HG03342 (cell line): Measurements from ENCODE around the gene FDX1.
"Not testable (repeated sequence)": the region's sequence is repeated elsewhere in the genome, so short reads cannot be mapped to it uniquely, and the experiment has no call there.

ENCODE experiments used
- ATAC-seq: cut with Tn5 transposase; IDR thresholded peaks from one replicate; pipeline ENCODE4 v1.9.1; 2021; ENCODE audit warnings: mild to moderate bottlenecking, moderate library complexity; ENCODE audit not compliant: unreplicated experiment

The FDX1 gene, protein sequence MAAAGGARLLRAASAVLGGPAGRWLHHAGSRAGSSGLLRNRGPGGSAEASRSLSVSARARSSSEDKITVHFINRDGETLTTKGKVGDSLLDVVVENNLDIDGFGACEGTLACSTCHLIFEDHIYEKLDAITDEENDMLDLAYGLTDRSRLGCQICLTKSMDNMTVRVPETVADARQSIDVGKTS

DNA sequence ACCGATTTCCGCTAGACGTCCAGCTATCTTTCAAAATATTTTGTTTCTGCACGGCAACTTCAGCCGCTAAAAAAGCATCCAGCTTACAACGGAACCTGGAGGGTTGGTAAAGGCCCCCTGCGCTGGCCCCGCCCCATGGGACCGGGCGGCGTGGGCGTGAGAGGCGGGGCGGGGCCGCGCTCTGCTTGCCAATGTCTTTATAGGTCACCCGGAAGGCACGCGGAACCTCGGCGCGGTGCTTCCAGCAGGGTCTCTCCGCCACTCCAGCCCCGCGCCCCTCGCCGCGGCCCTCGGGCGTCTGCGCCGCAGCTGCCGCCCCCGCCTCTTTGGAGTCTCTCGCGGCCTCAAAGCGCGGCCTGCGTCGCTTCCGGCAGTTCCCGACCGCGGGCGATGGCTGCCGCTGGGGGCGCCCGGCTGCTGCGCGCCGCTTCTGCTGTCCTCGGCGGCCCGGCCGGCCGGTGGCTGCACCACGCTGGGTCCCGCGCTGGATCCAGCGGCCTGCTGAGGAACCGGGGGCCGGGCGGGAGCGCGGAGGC lies at the start of gene FDX1:
TSS of gene FDX1 (plus strand) at position 218 of the 536 bp plus-strand sequence. CDS start at position 391, 173 bp downstream.
- ATAC-seq = peak; percentile 84

DNA sequence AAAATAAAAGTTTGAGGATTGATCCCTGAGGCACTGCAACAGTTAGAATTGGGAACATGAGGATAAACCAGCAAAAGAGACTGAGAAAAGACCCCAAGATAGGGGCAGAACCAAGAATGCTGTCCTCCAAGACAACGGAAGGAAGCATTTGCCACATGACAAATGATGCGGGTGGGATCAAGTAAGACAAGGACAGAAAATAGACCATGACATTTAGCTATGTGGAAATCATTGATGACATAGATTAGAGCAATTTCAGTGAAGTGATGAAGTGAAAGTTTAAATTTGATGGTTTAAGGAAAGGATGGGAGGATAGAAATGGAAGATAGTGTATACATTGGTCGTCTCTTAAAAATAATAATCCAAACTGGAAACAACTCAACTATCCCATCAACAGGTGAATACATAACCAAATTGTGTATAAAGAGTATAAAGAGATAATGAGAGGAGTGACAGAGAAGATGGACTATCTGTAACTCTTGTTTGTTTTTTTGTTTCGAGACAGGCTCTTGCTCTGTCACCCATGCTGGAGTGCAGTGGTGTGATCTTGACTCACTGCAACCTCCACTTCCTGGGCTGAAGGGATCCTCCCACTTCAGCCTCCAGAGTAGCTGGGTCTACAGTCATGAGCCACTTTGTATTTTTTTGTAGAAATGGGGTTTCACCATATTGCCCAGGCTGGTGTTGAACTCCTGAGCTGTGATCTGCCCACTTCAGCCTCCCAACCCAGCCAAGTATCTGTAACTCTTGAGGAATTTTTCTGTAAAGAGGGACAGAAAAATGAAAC lies 48.7 kb upstream of the FDX1 start:
- no peak for ATAC-seq

DNA sequence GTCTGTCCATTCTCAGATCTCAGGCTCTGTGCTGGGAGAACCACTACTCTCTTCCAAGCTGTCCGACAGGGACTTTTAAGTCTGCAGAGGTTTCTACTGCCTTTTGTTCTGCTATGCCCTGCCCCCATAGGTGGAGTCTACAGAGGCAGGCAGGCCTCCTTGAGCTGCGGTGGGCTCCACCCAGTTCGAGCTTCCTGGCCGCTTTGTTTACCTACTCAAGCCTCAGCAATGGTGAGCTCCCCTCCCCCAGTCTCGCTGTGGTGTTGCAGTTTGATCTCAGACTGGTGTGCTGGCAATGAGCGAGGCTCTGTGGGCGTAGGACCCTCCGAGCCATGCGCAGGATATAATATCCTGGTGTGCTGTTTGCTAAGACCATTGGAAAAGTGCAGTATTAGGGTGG lies 41.5 kb upstream of the FDX1 start:
- ATAC-seq = not testable (repeated sequence)

DNA sequence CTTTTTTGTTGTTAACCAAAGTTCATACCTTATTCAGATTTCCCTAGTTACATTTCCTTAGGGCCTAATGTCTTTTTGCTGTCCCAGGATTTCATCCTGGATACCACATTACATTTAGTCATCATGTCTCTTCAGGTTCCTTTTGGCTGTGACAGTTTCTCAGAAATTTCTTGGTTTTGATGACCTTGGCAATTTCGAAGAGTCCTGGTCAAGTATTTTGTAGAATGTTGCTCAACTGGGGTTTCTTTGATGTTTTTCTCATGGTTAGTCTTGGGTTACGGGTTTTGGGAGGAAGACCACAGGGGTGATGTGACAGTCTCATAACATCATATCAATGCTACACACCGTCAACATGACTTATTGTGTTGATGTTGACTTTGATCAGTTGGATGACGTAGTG lies 39.8 kb upstream of the FDX1 start:
- ATAC-seq = no peak

DNA sequence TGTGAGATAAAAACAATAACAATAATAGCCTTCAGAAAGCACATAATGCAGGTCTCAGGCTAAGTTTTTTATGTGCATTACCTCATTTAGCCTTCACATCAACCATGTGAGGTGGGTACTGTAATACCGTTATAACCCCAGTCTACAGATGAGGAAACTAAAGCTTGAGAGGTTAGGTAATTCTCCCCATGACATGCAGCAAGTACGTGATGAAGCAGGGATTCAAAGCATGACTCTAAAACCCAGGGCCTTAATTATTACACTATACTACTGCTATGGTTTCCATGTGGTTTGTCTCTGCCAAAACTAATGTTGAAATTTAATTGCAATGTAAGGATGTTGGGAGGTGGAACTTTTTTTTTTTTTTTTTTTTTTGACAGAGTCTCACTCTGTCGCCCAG lies 37.7 kb upstream of the FDX1 start:
- no peak for ATAC-seq

DNA sequence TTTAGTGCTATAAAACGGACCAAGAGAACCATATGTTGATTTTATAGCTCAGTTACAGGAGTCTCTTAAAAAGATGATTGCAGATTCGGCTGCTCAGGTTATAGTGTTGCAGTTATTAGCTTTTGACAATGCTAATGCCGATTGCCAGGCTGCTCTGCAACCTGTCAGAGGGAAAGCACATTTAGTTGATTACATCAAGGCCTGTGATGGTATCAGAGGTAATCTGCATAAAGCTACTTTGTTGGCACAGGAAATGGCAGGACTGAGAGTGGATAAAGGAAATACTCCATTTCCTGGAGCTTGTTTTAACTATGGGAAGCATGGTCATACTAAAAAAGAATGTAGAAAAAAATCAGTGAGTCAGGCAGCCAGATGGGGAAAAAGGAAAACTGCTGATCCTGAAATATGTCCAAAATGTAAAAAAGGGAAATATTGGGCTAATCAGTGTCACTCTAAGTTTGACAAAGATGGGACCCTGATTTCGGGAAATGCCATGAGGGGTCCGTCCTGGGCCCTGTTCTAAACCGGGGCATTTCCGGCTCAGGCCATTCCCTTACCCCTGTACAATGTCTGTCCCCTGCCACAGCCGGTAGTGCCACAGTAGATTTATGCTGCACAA lies 32.0 kb upstream of the FDX1 start:
- ATAC-seq = not testable (repeated sequence)

DNA sequence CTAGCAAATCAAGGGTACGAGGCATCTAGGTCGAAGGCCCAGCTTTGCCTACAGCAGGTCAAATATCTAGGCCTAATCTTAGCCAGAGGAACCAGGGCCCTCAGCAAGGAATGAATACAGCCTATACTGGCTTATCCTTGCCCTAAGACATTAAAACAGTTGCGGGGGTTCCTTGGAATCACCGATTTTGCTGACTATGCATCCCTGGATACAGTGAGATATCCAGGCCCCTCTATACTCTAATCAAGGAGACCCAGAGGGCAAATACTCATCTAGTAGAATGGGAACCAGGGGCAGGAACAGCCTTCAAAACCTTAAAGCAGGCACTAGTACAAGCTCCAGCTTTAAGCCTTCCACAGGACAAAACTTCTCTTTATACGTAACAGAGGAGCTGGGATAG lies 26.2 kb upstream of the FDX1 start:
- ATAC-seq = not testable (repeated sequence)

DNA sequence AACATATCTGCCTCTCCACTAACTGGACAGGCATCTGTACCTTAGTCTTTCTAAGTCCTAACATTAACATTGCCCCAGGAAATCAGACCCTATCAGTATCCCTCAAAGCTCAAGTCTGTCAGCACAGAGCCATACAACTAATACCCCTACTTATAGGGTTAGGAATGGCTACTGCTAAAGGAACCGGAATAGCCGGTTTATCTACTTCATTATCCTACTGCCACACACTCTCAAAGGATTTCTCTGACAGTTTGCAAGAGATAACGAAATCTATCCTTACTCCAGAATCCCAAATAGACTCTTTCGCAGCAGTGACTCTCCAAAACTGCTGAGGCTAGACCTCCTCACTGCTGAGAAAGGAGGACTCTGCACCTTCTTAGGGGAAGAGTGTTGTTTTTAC lies 24.1 kb upstream of the FDX1 start:
- ATAC-seq = not testable (repeated sequence)

DNA sequence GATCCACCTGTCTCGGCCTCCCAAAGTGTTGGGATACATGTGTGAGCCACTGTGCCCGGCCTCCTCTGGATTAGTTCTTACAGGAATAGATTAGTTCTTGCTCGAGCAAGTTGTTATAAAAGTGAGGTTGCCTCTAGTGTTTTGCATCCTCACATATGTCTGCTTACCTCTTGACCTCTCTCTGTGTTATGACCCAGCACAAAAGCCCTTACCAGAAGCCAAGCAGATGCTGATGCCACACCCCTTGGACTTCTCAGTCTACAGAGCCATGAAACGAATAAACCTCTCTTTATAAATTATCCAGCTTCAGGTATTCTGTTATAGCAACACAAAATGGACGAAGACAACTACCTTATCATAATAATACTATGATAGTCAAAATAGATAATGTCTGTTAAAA lies 22.4 kb upstream of the FDX1 start:
- ATAC-seq = no peak

DNA sequence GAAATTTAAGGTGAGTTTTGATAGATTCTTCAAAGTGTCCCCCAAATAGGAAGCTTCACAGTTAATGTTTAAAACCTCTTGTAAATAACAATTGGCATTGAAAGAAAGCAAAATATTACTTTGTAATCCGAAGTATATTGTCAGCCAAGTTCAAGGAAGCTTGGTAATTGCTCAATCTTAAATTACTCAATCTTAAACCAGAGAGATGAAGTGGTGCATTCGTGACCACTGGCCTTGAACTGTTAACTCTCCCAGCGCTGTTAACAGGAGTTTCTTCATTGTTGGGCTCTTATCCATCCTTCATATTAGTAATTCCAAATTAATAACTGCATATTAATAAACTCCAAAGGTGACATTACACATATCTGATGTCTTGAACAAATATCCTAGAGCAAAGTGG lies 20.6 kb upstream of the FDX1 start:
- no peak for ATAC-seq

DNA sequence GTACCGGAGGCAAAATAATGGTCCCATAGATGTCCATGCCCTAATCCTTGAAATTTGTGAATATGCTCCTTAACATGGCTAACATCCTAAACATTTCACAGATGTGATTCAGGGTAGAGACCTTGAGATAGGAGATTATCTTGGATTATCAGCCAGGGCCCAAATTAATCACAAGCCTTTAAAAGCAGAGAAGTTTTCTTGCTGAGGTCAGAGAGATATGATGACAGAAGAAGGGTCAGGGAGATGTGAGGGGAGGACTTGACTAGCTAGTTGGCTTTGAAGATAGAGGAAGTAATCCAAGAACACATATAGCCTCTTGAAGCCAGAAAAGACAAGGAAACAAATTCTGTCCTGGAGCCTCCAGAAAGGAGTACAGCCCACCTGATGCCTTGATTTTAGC lies 19.1 kb upstream of the FDX1 start:
- no peak for ATAC-seq

DNA sequence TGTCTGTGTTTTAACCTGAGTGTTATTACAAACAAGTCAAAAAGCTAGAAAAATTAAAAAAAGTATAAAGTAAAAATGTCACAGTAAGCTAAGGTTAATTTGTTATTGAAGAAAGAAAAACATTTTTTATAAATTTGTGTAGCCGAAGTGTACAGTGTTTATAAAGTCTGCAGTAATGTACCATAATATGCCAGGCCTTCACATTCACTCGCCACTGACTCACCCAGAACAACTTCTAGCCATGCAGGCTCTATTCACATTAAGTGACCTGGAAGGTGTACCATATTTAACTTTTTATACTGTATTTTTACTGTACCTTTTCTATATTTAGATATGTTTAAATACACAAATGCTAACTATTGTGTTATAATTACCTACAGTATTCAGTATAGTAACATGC lies 14.7 kb upstream of the FDX1 start:
- no peak for ATAC-seq

DNA sequence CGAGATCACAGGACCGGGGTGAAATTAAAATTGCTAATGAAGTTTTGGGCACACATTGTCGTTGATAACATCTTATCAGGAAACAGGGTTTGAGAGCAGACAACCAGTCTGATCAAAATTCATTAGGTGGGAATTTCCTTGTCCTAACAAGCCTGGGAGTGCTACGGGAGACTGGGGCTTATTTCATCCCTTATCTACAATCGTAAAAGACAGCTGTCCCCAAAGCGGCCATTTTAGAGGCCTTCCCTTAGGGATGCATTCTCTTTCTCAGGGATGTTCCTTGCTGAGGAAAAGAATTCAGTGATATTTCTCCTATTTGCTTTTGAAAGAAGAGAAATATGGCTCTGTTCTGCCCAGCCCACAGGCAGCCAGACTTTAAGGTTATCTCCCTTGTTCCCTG lies 8.1 kb upstream of the FDX1 start:
- not testable (repeated sequence) for ATAC-seq

DNA sequence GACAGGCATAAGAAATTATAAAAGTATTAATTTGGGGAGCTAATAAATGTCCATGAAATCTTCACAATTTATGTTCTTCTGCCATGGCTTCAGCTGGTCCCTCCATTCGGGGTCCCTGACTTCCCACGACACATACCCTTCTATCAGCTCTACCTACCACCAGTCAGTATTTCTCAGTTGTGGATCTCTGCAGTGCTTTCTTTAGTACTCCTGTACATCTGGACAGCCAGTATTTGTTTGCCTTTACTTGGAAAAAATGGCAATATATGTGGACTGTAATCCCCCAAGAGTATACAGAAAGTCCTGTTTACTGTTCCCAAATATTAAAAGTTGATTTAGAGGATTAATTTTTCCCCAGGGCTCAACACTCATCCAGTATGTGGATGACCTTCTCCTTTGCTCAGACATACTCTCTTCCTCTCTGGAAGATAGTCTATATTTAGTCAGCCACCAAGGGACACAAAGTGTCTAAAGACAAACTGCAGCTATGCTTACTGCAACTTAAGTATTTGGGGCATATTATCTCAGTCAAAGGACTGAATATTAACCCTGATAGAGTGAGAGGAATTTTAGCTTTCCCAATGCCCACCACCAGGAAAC lies 7.3 kb upstream of the FDX1 start:
- ATAC-seq = no peak

DNA sequence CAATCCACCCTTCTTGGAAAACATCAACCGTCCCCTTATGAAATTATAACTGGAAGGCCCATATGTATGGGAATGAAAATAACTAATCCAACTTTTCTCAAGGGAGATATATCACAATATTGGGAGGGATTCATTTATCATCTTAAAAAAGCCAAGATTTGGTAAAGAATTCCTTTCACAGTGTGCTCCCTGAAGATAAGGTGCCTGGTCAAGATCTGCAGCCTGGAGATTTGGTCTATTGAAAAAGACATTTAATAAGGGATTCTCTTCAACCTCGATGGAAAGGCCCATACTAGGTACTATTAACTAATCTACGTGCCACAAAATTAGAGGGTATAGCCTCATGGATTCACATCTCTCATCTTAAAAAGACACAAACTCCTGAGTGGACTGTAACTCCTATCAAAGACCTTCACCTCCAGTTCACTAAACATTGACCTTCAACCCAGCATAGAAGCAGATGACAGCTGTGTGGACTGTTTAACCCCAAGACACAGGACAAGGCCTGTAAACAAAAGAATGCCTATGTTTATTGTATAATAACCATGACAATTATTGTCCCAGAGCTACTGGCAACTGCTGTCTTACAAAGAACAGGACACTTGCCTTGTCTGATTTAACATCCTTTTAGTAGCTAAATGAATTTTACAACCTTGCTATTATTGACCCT lies 4.8 kb upstream of the FDX1 start:
- no peak for ATAC-seq

DNA sequence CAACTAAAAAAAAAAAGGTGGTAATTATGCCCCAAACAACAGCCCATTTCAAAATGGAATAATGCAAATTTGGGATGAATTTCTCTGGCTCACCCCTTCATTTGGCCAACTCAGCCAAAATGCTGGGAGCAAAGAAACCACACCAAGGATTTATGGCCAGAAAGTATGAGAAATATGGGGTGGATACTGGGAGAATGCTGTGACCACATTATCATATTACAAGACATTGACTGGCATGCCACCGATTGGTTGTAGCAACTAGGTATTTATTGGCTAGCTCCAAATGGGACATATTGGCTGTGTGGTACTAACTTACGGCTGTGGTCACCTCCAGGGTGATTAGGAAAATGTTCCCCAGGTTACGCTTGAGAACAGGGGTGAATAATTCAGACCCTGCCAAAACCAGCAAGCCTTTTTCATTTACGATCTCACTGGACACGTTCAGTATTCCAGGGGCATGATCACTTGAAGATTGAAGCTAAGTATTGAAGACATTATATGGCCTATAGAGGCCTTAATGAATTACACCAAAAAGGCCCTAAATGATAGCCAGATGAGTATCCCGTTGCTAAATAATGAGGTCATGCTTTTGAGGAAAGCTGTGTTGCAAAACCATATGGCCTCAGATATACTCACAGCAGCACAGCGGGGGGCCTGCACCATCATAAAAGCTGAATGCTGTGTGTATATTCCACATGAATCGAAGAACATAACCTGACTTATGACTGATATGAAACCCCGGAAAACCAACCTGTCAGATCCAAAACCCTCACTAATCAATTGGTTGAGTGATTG lies 3.8 kb upstream of the FDX1 start:
- ATAC-seq = no peak

DNA sequence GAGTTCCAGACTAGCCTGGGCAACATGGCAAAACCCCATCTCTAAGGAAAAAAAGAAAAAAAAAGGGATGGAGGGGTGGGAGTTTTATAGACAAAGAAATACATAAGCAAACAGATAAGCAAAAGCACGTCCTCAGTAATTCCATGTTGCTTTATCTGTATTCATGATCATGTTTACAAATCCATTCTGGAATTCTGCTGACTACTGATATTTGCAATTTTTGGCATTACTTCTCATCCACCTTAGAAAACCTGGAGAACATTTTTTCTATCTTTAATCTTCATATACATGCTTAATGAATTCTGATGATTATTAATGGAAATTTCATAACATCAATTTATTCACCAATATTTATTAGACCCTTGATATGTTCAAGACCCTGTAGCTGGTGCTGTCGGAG lies 1.7 kb upstream of the FDX1 start:
- ATAC-seq = no peak

DNA sequence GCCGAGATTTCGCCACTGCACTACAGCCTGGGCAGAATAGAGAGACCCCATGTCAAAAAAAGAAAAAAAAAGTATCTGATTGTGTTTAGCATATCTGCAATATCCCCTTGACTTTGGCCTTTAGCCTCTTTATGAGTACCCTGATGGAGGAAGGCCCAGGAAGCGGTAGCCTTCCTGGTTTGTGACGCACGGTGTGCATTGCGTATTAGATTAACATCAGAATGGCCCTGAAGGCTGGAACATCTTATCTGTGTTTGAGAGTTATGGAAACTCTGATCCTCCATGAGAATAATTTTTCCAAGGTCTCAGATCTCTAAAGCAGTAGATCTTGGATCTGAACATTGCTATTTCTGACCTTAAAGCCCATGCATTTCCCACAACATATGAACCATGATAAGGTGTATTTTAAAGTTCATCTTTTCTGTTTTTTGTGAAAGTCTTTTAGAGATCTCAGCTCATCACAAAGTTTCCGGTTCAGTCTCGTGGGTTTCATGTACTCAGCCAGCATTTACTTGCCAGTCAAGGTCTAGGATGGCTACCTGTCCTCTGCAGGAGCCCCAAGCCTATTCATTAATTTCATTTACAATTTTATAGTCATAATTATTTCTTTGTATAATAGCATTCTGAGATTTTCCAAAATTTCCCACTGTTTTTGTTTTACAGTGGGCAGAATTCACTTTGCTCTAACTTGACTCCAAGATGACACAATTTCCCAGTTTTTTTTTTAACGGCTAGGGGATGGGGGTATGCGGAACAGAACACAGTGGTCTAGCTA lies 605 bp upstream of the FDX1 start:
- no peak for ATAC-seq

DNA sequence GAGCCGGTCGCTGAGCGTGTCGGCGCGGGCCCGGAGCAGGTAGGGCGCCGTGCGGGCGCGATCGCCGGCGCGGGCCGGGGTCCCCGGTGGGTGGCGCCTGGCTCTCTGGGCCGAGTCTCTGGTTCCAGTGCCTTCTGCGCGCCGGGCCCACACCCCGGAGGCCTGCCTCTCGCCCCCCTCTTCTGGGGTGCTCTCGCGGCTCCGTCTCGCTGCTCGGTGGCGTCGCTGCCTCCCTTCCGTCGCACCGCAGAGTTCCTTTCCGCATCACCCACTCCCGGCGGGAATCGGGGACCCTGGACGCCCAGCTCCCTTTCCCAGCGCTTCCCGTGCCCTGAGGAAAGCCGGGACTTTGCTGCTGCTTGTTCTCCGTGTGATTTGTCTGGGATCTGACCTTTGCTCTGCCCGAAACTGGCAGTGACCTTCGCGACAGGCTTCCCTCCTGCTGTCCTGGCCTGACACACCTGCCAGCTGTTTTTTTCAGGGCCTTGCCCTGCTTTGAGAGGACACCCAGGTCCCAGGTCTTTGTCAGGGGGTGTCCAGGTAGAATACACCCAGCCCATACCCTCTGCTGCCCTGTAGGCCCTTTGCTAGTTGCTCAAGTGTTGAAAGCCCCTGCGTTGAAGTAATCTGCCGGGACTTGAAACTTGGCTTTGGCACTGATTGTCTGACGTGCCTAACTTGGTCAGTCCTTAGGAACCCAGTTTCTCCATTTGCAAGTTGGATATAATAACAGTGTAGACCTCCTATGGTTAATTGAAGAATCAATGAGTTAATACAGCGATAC lies 711 bp downstream of the FDX1 start:
- peak; percentile 37 for ATAC-seq
